ACHN (cell line): ENCODE measurements around the gene TNFRSF25.
"Not testable (repeated sequence)": the region's sequence is repeated elsewhere in the genome, so short reads cannot be mapped to it uniquely, and the experiment has no call there.

Experiments used
- DNase-seq: peaks from one replicate; pipeline ENCODE4 v3.0.0-alpha.2; 2015
- in situ Hi-C: cut with HindIII; loops from 2 replicates; pipeline ENCODE4 v1.10.0; 2017; ENCODE audit warnings: low sequenced_read_pairs, low pct_ligation_motif_present, low pct_unique_long_range_greater_than_20kb

The TNFRSF25 gene

DNA sequence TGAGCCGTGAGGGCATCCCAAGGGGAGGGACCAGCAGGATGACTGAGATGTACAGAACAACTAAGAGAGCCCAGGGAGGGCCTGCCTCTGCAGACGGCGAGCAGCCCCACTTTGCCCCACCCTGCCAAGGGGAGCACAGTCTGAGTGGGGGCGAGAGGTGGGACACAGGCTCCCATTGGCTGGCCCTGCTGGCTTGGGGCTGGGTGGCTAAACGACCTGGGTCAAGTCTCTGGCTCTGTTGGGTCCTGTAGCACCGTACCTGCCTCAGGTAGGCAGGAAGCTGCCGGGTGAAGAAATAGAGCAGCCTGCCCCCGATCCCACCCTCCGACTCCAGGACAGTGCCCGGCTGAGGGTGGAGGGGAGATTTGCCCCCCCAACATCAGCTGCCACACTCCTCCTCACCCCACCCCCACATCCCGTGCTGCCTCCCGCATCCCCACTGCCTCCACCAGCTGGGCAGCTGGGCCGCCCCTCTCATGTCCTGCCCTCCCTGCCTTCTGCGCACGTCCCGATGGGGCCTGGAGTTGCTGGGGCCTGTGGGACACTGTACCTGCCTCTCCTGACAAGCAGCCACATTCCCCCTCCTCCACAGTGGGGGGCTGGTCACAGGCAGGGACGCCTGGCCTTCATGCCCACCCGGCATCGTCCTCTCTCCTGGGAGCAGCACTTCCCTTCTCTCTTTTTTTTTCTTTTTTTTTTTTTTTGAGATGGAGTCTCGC, 38.1 kb upstream of the TNFRSF25 start:
- in situ Hi-C loops, result no loop called here
- no peak for DNase-seq

DNA sequence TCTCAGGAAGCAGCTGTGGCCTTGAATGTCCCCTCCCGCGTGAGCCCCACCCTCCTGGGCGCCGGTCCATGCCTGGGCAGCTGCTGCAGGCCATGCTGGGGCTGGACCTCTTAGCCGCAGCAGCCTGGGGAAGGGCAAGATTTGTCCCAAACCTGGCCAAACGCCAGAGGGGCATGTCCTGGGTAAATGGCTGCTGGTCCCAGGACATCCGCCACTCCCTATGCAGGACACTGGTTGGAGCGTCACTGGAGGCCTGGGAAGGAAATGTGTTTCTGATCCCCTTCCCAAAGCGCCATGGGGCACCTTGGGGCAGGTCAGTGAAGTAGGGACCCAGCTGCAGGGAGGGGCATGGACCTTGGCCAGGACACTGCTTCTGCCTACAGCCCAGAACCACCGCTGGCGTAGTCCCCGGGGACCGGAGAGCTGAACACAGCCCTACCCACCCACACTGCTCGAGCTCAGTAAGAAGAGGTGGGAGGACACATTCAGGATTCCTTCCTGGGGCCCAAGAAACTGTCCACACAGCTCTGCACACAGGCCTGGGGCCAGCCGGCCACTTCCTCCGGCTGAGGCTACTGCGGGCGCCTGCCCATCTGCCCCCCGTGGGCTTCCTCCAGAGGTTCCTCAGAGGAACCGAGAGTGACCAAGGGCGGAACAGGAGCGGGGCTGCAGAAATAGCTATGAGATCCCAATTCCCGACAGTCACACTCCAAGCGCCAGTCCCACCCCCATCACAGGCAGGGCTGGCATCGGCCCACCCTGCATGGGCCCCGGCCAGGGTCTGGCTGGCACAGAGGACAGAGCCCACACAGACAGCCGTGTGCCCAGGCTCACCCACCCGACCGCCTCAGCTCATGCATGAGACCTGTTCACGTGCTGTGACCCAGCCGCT, 36.3 kb upstream of the TNFRSF25 start:
- in situ Hi-C loops, result no loop called here
- no peak for DNase-seq

DNA sequence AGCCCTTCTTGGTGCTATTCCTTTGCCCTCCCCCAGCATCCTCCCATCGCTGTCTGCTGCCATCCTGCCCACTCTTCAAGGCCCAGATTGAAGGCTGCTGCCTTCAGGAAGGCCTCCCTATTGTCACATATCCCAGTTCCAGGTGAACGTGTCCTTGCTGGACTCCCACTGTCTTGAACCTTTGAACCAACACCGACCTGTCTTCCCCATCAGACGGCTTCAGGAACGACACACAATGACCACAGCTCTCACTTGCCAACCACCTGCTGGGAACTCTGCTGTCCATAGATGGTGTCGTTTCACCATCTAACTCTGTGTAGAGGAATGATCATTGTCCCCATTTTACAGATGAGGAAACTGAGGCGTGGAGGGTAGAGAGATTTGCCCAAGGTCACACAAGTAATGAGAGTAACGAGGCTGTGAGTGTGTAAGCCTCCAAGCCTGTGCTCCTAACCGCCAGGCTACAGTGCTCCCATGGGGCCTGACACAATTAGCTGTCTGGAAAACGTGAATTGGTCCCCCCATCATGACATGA, 35.4 kb upstream of the TNFRSF25 start:
- in situ Hi-C loops, result no loop called here

DNA sequence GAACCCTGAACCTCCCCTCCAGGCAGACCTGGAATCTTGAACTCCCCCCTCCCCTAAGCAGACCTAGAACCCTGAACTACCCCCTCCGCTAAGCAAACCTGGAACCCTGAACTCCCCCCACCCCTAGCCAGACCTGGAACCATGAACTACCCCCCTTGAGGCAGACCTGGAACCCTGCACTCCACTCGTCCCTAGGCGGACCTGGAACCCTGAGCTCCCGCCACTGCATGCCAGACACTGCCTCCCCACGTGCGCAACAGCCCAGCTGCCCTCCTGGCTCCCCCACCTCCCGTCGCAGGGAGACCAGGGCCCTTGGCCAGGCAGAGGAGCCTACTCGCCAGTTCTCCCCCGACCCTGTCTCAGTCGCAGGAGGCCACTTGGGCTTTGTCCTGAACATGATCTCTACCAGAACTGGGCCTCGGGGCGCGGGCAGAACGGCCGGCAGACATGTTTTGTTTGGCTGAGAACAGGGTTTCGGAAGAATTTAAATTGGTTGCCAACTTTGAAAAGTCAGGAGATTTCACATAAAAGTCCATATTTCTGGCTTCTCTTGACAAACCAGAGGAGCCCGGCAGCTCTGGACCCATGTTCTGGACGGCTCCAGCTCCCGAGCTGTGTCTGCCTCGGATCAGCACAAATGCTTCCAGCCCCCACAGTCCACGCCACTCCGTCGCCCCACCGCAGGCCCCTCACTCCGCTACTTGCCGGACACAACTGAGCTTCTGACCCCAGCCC, 34.7 kb upstream of the TNFRSF25 start:
- in situ Hi-C loops, result no loop called here
- DNase-seq, result no peak

More for the DNA sequence above, 35.4 kb upstream of the TNFRSF25 start:
- DNase-seq, result no peak

DNA sequence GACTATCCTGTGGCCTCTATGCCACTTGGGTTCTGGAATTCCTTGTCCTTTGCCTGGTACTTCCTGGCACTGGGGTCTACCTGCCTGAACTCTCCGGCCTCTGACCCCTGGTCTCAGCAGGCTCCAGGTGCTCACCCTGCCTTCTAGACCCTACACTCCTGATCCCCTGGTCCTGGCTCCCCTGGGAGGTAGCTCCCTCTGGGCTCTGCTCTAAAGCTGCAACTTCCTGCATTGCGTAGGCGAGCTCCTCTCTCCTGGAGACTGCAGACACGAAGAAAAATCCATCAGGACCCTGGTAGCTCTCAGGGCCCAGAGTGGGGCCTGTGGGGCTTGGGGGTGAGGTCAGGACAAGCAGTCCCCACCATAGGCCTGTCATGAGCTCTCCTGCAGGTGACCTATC, 33.3 kb upstream of the TNFRSF25 start:
- no peak for DNase-seq
- in situ Hi-C loops, result no loop called here

DNA sequence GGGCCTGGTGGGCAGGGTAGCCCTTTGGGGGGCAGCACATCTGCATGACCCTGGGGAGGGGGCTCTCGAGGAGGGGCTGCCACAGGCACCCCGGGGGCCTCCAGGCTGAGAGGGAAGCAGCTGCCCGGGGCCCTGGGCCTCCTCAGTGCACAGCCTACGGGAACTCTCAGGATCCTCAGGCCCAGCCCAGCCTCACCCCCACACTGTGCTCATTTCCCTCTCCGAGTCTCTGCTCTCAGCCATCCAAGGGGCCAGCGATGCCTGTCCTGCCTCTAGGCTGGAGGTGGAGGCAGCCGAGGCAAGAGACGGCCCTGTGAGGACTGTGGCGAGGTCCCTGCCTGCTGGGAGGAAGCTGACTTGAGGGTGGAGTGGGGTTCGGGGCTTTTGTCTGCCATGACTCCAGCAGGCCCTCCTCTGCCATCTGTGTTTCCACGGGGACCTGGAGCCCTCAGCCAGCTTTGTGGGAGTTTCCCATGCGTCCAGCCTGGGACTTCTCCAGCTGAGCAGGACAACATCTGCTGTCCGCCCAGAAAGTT, 32.7 kb upstream of the TNFRSF25 start:
- no peak for DNase-seq
- in situ Hi-C loops, result no loop called here

DNA sequence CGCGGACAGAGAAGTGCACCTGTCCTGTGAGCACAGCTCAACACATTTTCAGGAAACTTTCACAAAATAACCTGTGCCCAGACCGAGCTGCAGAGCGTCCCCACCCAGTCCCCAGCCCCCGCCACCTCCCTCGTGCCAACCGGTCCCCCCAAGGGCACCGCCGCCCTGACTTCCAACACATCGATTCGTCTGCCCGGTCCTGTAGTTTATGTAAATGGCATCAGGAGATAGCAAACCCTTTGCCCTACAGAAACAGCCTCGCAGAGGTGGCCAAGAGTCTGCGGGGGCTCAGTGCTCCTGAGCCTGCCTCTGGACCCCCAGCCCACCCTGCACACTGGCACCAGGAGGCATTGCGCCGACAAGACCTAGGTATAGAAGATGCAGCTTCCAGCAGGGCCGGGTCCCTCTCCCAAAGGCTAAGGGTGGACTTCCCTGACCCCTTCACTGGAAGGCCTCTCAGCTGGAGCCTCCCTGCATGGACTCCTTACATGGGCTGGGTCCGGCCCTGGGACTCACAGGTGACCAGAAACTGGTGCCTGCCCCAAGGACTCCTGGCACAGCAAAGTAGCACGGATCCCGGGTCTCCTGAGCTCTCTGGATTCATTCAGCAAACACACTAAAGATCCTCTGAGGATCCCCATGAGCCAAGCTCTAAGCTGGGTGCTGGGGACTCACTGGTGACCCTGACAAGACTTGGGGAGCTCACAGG, 32.0 kb upstream of the TNFRSF25 start:
- in situ Hi-C loops, result no loop called here
- DNase-seq, result no peak

DNA sequence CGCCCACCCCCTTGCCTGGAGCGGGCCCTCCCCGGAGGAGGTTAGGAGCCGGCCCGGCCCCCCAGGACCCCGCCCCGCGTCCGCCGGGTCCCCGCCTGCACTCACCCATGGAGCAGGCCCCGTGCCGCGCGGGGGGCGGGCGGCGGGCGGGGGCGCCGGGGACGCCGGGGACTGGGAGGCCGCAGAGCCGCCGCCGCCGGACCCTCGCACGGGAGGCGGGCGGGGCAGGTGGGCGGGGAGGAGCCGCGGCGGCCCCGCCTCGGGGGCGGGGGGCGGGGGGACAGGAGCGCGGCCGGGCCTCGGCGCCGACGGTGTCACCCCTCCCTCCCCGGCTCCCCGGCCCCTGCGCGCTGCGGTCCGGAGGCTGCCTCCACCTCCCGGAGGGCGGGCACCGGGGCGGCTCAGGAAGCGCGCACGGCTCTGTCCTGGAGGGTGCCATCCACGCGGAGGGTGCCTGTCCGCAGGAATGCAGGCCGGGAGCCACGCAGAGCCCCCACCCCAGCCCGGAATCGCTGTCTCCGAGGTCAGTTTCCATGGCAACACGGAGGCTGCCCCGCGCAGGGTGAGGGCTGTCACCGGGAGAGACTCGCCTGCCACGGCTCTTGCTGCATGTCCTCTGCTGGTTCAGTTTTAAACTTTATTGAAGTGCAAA, 31.4 kb upstream of the TNFRSF25 start:
- peak; percentile 62 for DNase-seq

DNA sequence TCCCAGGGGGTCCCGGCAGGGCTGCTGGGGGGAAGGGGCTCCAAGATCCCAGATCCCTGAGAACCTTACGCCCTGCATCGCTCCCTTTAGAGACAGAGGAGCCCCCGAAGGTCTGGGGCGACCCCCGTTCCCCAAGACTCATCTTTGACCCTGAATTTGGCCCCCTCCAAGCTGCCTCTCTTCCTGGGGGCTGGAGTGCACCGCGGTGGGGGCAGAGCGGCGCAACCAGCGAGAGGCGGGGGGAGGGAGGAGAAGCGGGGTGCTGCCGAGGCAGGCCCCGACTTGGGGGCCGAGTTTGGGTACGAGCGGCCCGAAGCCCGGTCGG, 30.9 kb upstream of the TNFRSF25 start:
- no peak for DNase-seq
- in situ Hi-C loops, result no loop called here

More for the DNA sequence above, 31.4 kb upstream of the TNFRSF25 start:
- in situ Hi-C loops, result no loop called here

DNA sequence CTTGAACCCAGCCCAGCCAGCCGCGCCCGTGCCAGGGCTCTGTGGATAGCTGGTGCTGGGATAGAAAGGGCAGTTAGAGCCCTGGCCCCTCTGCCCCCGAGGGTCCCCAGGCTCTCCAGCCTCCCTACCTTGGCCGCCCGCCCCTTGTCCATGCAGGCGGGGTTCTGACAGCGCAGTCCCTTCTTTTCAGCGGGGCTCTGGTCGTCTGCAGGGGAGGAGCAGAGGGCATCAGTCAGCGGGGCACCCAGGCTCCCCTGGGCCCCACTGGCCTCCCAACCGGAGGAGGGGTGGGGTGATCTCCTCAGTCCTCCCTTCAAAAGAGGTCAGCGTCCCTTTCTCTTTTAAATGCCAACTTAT, 30.4 kb upstream of the TNFRSF25 start:
- no peak for DNase-seq
- in situ Hi-C loops, result no loop called here

DNA sequence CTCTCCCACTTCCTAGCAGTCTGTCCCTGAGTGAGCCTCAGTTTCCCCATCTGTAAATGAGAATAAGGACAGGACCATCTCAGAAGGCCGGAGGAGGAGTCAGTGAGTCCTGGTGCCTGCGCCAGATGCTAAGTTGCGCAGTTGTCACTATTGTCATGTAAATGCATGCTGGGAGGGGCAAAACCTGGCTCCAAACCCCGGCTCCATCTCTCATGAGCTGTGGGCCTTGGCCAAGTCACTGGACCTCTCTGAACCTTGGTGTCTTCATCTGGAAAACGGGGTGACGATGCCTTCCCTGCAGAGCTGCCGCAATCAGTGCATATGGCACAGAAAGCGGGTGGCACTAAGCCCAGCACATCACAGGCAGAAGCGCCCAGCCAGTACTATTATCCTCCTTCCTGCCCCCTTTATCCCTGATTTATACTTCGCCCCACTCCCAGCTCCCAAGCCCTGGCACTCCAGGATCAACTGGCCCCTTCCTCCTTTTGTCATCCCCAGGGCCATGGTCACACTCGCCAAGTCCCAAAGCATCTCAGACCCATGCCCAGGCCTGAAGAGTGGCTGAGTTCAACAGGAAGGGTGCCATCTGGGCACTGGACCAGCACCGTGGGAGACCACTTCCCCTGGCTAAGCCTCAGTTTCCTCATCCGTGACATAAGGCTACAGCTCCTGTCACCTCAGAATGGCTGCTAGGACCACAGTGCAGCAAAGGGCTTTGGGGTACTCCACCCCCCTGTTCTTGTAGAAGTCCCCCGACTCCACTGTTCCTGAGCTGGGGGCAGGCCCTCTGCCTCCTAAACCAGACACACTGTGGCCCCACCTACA, 29.8 kb upstream of the TNFRSF25 start:
- DNase-seq, result no peak
- in situ Hi-C loops, result no loop called here

DNA sequence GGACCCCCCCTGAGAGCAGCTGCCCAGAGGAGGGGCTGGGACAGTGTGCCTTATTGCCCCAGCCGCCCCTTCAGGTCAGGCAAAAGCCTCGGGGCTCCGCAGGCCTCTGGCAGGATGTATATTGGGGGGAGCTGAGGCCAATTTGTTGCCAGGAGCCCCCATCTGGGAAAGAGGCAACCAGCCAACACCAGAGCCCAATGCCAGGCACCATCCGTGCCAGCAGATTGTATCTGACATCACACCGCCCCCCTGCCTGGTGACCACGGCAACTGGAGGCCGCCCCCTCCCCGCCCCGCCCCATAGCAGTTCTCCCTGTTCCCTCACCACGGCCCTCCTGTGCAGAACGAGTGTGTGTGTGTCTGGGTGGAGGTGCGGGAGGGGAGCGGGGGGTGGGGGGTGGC, 29.1 kb upstream of the TNFRSF25 start:
- in situ Hi-C loops, result no loop called here
- DNase-seq, result no peak

DNA sequence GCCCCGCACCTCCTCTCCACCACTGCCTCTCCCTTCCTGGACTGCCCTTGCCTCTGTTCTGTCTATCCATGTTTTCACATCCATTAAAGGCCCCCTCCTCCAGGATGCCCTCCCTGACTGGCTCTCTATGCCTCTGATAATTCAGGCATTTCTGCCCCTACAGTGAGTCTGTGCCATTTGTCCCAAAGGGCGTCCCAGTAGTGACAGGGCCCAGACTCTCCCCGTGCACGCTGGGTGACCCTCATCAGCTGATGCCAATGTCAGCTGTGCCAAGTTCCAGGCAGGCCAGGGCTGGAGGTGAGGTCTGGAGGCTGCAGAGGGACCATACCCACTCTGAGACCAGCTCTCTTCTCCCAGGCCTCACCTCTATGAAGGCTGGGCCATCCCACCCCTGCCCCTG, 28.7 kb upstream of the TNFRSF25 start:
- in situ Hi-C loops, result no loop called here
- no peak for DNase-seq

DNA sequence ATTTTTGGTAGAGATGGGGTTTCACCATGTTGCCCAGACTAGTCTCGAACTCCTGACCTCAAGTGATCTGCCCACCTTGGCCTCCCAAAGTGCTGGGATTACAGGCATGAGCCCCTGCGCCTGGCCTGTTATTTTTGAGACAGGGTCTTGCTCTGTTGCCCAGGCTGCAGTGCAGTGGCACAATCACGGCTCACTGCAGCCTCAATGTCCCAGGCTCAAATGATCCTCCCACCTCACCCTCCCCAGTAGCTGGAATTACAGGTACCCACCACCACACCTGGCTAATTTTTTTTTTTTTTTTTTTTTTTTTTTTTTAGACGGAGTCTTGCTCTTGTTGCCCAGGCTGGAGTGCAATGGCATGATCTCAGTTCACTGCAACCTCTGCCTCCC, 27.9 kb upstream of the TNFRSF25 start:
- DNase-seq, in situ Hi-C loops: not testable (repeated sequence)

DNA sequence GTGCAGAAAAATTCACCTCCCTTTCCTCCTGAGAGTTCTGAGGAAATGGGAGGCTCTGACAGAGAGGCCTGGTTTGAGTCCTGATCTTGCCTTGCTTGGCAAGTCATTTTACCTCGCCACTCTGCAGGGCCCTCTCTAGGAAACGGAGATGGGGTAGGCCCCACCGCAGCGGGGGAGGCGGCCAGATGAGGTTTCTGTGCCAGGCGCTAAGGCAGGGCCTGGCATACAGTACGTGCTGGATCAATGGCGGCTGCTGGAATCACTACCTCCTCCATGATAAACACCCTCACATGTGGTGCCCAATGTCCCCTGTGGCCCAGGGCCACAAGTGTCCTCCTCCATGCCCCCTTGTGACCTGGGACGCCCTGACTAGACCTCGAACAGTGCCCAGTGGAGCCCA, 26.0 kb upstream of the TNFRSF25 start:
- no peak for DNase-seq
- in situ Hi-C loops, result no loop called here

DNA sequence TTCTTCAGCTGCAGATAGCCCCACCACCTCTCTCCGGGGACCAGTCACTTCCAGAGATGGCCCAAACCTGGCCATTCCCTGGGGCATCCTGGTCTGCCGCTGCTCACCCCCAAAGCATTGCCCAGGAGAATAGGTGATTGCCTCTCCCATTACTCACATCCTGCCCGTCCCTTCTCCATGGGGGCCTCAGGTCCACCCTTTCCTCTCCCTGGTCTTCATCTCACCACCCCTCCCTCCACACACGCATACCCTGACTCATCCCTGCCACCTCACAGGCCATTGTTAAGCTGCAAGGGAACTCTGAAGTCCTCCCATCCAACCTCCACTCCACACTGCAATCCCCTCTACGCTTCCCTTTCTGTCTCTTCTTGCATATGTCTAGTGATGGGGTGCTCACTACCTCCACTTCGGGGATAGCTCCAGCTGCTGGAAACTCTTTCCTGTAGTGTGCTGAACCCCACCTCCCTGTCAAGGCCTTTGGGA, 25.5 kb upstream of the TNFRSF25 start, which contains the start of gene PLEKHG5:
TSS of gene PLEKHG5 (minus strand) at position 188 of the 483 bp plus-strand sequence. CDS start 14,096 bp downstream, outside the sequence.
- DNase-seq, result peak; percentile 77
- in situ Hi-C loops, result no loop called here

DNA sequence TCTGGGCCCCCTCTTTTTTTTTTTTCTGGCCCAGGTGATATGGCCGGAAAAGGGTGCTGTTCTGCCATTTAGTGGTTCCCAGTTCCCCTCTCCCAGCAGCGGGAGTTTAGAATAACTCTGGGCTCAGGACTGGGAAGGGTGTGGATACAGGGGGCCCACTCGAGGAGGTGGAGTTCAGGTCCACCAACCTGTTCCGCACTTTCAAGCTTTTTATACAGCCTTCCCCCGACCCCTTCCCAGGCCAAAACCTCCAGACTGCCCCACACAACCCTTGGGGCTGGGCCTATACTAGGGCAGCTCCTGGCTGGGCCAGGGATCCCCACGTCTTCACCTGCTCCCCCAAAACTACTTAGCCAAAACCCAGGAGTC, 25.1 kb upstream of the TNFRSF25 start:
- DNase-seq, result peak; percentile 38
- in situ Hi-C loops, result no loop called here
